ENCODE results near the gene POU6F2.

POU6F2 gene

DNA sequence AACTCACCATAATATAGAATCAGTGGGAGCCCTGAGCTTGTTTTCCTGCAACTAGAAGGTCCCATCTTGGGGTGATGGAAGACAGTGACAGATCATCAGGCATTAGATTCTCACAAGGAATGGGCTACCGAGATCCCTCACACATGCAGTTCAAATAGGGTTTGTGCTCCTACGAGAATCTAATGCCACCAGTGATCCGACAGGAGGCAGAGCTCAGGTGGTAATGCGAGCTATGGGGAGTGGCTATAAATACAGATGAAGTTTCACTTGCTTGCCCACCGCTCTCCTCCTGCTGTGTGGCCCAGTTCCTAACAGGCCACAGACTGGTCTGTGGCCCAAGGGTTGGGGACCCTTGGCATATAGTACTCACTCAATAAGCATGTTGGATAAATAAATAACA, 93.4 kb downstream of the POU6F2 start:
- DNase-seq, result no peak

GRCh38 chr7:39073432-39073831, 95.7 kb downstream of the POU6F2 start:
- DNase-seq, result no peak

GRCh38 chr7:39075210-39075609, 97.5 kb downstream of the POU6F2 start:
- no peak for DNase-seq

DNA sequence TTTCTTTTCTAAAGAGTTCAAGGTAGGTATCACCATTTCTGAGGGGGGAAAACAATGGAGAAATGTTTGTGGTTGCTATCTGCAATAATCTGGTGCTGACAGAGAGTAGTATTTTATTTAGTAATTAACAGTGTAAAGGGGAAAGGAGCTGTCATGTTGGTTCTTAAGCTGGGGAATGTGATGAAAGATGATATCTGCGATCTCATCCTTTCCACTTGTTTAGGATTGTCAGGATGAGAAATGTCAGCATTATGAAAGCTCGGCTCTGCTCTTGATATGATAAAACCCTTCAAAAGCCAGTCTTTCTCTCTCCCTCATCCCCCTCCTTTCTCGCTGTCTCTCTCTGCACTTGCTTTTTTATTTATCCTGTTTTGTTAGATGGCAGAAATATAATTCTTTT, 106.1 kb downstream of the POU6F2 start:
- no peak for DNase-seq

GRCh38 chr7:39084349-39084748, 106.6 kb downstream of the POU6F2 start:
- no peak for DNase-seq

GRCh38 chr7:39085189-39085588, 107.5 kb downstream of the POU6F2 start:
- DNase-seq, result no peak

DNA sequence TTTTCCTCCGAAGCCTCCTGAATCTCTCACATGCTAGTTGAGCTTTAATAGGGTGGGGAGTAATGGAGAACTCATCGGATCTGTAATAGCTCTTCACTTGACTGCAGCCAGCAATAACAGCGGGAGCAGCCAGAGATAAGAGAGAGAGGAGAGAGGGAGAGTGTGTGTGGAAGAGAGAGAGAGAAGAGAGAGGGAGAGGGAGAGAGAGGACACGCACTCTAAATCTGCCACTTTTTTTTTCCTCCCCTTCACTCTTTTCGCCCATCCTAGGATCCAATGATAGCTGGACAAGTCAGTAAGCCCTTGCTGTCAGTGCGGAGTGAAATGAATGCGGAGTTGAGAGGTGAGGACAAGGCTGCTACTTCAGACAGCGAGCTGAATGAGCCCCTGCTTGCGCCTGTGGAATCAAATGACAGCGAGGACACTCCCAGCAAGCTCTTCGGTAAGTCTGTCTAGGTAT, 107.9 kb downstream of the POU6F2 start:
- DNase-seq, result no peak

DNA sequence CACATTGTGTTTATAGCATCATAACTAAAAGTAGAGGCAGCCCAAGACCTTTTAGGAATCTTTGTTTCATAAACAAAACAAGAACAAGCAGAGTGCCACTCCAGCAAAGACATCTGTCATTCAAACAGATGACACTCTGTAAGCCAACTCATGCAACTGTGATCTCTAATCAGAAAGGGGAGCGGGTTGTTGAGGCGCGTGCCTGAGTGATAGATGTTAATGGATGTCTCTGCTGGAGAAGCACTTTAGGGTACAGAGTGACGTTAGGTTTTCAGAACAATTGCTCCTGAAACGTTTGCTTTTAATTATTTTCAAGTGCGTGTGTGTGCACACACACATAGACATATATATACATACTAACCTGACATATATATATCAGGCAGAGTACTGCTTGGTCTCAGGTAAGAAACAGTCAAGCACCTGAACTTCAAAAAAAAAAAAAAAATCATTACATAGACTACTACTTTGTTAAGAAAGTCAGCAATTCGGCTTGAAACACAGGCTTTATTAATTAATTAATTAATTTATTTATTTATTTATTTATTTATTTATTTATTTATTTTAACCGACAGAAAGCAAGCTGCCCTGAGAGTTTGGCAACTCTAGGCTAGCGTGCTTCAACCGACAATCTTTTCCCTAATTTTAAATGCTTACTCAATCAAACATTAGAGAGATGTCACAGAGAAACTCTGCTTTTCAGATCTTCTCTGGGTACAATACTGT, 109.1 kb downstream of the POU6F2 start:
- no peak for DNase-seq

GRCh38 chr7:39088730-39089593, 111.3 kb downstream of the POU6F2 start:
- DNase-seq, result no peak

GRCh38 chr7:39091145-39091544, 113.4 kb downstream of the POU6F2 start:
- DNase-seq, result no peak

DNA sequence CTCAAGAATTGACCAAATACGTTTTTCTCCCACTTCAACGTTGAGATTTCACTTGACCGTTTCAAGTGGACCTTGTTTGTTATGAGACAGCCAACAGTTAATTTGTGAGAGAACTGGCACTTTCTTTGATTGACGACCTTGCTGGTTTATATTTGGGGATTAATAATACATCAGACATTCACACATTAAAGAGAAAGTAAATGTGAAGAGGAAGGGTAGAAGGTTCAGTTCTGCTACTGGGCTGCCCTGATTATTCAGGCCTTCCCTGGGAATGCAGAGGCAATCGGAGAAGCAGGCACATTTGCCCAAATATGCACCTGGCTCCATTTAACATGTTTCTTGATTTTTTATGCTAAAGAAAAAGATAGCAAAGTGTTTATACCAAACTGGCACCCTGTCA, 114.1 kb downstream of the POU6F2 start:
- no peak for DNase-seq

DNA sequence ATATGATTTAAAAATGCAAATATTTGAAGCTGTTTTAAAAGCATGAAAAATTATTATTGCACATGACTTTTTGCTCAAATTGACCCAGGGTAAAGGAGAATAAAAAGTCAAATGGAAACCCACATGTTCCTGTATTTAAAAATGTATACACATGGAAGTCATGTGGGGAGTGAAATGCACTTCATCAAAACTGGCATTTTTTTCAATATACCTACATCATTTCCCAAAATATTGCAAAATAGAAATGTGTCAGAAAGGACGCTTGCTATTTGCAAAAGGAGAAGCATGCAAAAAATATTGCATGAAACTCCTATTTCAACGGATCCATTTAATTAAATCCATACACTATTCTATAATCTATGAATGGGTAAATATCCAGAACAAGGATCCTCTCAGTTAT, 117.0 kb downstream of the POU6F2 start:
- DNase-seq, result no peak

DNA sequence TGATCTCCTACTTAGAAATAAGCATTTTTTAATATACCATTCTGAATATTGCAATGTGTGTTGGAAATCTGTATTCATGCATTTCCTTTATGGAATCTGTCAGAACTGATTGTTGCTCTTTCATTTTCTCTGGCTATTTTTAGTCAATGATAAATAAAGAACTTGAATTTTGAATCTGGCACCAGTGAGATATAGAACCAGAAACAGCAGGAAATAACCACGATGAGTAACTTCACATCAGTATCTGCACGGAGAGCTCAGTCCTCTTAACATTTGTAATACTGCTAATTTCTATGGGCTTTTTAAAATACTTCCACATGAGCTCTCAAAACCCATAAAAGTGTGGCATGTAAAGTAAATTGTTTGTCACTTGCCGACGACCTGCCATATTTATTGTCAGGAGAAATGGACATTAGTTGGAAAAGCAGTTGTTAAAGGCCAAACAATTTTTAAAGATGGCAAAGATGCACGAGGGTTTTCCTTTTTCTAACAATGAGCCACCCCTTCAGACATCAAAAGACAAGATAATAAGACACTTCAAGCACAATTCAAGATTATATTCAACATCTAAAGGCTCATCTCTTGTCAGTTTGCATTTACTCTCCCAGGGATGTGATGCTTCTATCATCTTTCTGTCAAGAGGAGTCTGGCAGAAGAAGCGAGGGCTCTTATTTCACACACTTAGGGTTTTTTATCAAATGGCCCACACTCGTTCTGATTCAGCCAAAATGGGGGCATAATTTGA, 118.3 kb downstream of the POU6F2 start:
- DNase-seq, result no peak

GRCh38 chr7:39098506-39098905, 120.8 kb downstream of the POU6F2 start:
- DNase-seq, result no peak

GRCh38 chr7:39099146-39099545, 121.4 kb downstream of the POU6F2 start:
- no peak for DNase-seq

GRCh38 chr7:39100270-39100669, 122.6 kb downstream of the POU6F2 start:
- DNase-seq, result no peak

- no peak for DNase-seq
These were observed 124.5 kb downstream of the POU6F2 start for GRCh38 chr7:39102234-39102633.

GRCh38 chr7:39105720-39106119, 128.0 kb downstream of the POU6F2 start:
- DNase-seq, result no peak

- DNase-seq, result no peak
These were observed 148.1 kb downstream of the POU6F2 start for GRCh38 chr7:39125846-39126245.

- DNase-seq, result no peak
These were observed 149.3 kb downstream of the POU6F2 start for GRCh38 chr7:39127058-39127457.

GRCh38 chr7:39128287-39128843, 150.7 kb downstream of the POU6F2 start:
- no peak for DNase-seq

DNA sequence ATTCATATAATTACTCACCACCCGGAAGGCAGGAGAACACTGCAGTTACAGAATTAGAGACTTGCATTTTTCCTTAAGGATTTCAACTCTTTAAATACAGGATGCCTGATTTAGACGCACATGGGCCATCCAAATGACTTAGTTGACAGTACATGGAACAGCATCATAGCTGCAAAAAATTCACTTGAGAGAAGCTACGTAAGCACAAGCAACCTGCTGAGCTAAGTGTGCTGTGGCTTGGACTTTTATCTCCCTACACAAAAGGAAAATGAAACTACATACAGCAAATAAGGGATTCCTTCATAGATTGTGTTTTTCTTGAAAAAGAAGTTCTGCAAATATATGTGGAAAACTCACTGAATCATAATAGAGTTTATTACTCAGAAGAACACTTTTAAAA, 152.6 kb downstream of the POU6F2 start:
- no peak for DNase-seq

- DNase-seq, result no peak
These were observed 153.3 kb downstream of the POU6F2 start for GRCh38 chr7:39130857-39131526.
